Keratinocyte (primary cell): ENCODE results near the gene FAT1. TPM values are rescaled to one million over a fixed set of nuclear protein-coding genes. Genes with fewer than 3 reads are reported as not detected.

Experiments
- DNase-seq: peaks from one replicate; pipeline ENCODE4 v3.0.0-alpha.2; 2011; ENCODE audit warnings: low read depth, missing footprints, low spot score
- FAIRE-seq: peaks from 2 replicates; lab custom pipeline; 2011; peaks lifted over from hg19 to GRCh38; lab: Jason Lieb, UNC
- H2AFZ ChIP-seq: 2 replicates; pipeline ENCODE4 v1.6.0; 2012; ENCODE audit warnings: low read length, control low read depth, inconsistent platforms; ENCODE audit not compliant: control insufficient read depth
- H3K27ac ChIP-seq: 2 replicates; pipeline ENCODE4 v1.5.1; 2011; ENCODE audit warnings: low read length; ENCODE audit not compliant: control insufficient read depth, insufficient read depth
- H3K27me3 ChIP-seq: 3 replicates; pipeline ENCODE4 v1.6.0; 2011; ENCODE audit warnings: low read length; ENCODE audit not compliant: control insufficient read depth, insufficient read depth; ENCODE audit errors: extremely low read depth
- H3K36me3 ChIP-seq, 2 experiments: 2 replicates in 1 of 2; 3 replicates in 1 of 2; pipeline ENCODE4 v1.5.1; 2011; ENCODE audit warnings: low read length in 2 of 2, mild to moderate bottlenecking in 1 of 2; ENCODE audit not compliant: control insufficient read depth in 2 of 2, insufficient read depth in 2 of 2; ENCODE audit errors: extremely low read depth in 1 of 2
- H3K4me1 ChIP-seq: 3 replicates; pipeline ENCODE4 v1.5.1; 2011; ENCODE audit warnings: low read length; ENCODE audit not compliant: control insufficient read depth, insufficient read depth; ENCODE audit errors: extremely low read depth
- H3K4me2 ChIP-seq: 3 replicates; pipeline ENCODE4 v1.6.0; 2011; ENCODE audit warnings: low read depth, low read length; ENCODE audit not compliant: control insufficient read depth, insufficient read depth; ENCODE audit errors: extremely low read depth
- H3K4me3 ChIP-seq, 3 experiments: fragments of 200-600 bp in 1 of 3; sonication (generic) in 1 of 3; 2 replicates in 2 of 3; 3 replicates in 1 of 3; pipeline ENCODE4 v1.5.1; 2011 to 2016; ENCODE audit warnings: low read length in 3 of 3, mild to moderate bottlenecking in 3 of 3, control low read depth in 2 of 3, inconsistent platforms in 1 of 3, low read depth in 1 of 3, mixed read lengths in 1 of 3, mixed run types in 1 of 3, moderate library complexity in 1 of 3; ENCODE audit not compliant: control insufficient read depth in 2 of 3, insufficient read depth in 2 of 3; ENCODE audit errors: extremely low read depth in 1 of 3
- H3K79me2 ChIP-seq: 2 replicates; pipeline ENCODE4 v1.6.0; 2012; ENCODE audit warnings: low read length; ENCODE audit not compliant: control insufficient read depth, insufficient read depth
- H3K9ac ChIP-seq: 3 replicates; pipeline ENCODE4 v1.6.0; 2011; ENCODE audit warnings: low read length; ENCODE audit not compliant: control insufficient read depth, insufficient read depth; ENCODE audit errors: extremely low read depth
- H3K9me1 ChIP-seq: 3 replicates; pipeline ENCODE4 v1.6.0; 2011; ENCODE audit warnings: low read length; ENCODE audit not compliant: control insufficient read depth, insufficient read depth; ENCODE audit errors: extremely low read depth
- H3K9me3 ChIP-seq: 2 replicates; pipeline ENCODE4 v1.5.1; 2012; ENCODE audit warnings: low read depth, low read length; ENCODE audit not compliant: control insufficient read depth
- H4K20me1 ChIP-seq: 3 replicates; pipeline ENCODE4 v1.6.0; 2011; ENCODE audit warnings: low read length; ENCODE audit not compliant: control insufficient read depth, insufficient read depth; ENCODE audit errors: extremely low read depth
- CTCF ChIP-seq, 3 experiments: IDR thresholded peaks in 1 of 3; conservative IDR thresholded peaks in 1 of 3; optimal IDR thresholded peaks in 1 of 3; 2 replicates in 2 of 3; 3 replicates in 1 of 3; pipeline versions ENCODE3 to v1.5.1; 2011; ENCODE audit warnings: low read length in 3 of 3, mild to moderate bottlenecking in 3 of 3, moderate library complexity in 2 of 3, control low read depth in 1 of 3, inconsistent platforms in 1 of 3; ENCODE audit not compliant: insufficient read depth in 2 of 3; ENCODE audit errors: extremely low read depth in 1 of 3
- EZH2 ChIP-seq: IDR thresholded peaks from one replicate; pipeline ENCODE4 v1.6.1; 2012; ENCODE audit warnings: inconsistent platforms, mild to moderate bottlenecking, low read length, moderate library complexity
- dilution Hi-C: fragments of 300-500 bp; cut with MboI; formaldehyde crosslinking; loops from one replicate; pipeline ENCODE4 v1.7.0; 2020; ENCODE audit warnings: low sequenced_read_pairs; ENCODE audit not compliant: extremely low pct_ligation_motif_present
- polyA plus RNA-seq, 5 experiments: library from polyadenylated mRNA; depleted of rRNA in 3 of 5; stranded (reverse) in 3 of 5; stranded (forward) in 1 of 5; unstranded in 1 of 5; fragments of >200 nt; gene quantifications; 1 replicate in 1 of 5; 2 replicates in 3 of 5; 3 replicates in 1 of 5; pipeline versions ENCODE4 v1.2.1 to v1.2.3, GENCODE V29; 2011 to 2012; ENCODE audit warnings: missing spikeins in 2 of 5, low read depth in 1 of 5, low replicate concordance in 1 of 5

The FAT1 gene
- polyA plus RNA-seq, 1 donor (not counting 4 experiments of a cell fraction or from before 2014, with no cell fraction given): 329 TPM

GRCh38 chr4:186687265-186687664 lies 36.4 kb downstream of the FAT1 start:
- Histone ChIP-seq H3K9ac (no peak overlapping the region), H2AFZ (no peak overlapping the region), H3K4me1 (peaks cover 28% of the 10 kb centered on the region), H3K27me3 (no peaks in the 10 kb centered on the region), H3K4me3 (no peak overlapping the region), H3K4me2 (no peak overlapping the region), H4K20me1 (peaks cover 51% of the 10 kb centered on the region), H3K36me3 (peaks cover 15 to 19% of the 10 kb centered on the region in 2 experiments), H3K79me2 (peaks cover 98% of the 10 kb centered on the region), H3K27ac (no peak overlapping the region), H3K9me3 (no peaks in the 10 kb centered on the region), H3K9me1 (no peaks in the 10 kb centered on the region)
- FAIRE-seq (no peak), DNase-seq (no peak)
- dilution Hi-C loops: no loop called here
- TF ChIP-seq CTCF (optimal IDR thresholded peaks at IDR 0.05 in 1 of 3, IDR thresholded peaks at IDR 0.05 in 1 of 3, conservative IDR thresholded peaks at IDR 0.05 in 1 of 3; ENCODE audit: extremely low read depth in 1 of 3, insufficient read depth in 2 of 3, low read length in 3 of 3): no peak
- TF ChIP-seq EZH2: no peak

GRCh38 chr4:186685767-186686183 lies 37.9 kb downstream of the FAT1 start:
- Histone ChIP-seq H3K9me3 (no peaks in the 10 kb centered on the region), H3K36me3 (peaks cover 18 to 24% of the 10 kb centered on the region in 2 experiments), H3K4me1 (peaks cover 28% of the 10 kb centered on the region), H3K27ac (peak overlapping the region; percentile 4), H3K4me2 (no peak overlapping the region), H3K27me3 (no peaks in the 10 kb centered on the region), H3K4me3 (no peak overlapping the region), H4K20me1 (peaks cover 52% of the 10 kb centered on the region), H3K9ac (no peak overlapping the region), H3K9me1 (no peaks in the 10 kb centered on the region), H3K79me2 (peaks cover 99% of the 10 kb centered on the region), H2AFZ (no peak overlapping the region)
- dilution Hi-C loops: no loop called here
- no peak for TF ChIP-seq CTCF (optimal IDR thresholded peaks at IDR 0.05 in 1 of 3, IDR thresholded peaks at IDR 0.05 in 1 of 3, conservative IDR thresholded peaks at IDR 0.05 in 1 of 3; ENCODE audit: extremely low read depth in 1 of 3, insufficient read depth in 2 of 3, low read length in 3 of 3)
- no peak for TF ChIP-seq EZH2
- FAIRE-seq (peak; percentile 87), DNase-seq (peak; percentile 44)
